GM23248 (cell line): ENCODE results near the gene WSCD1.

Source experiments
- EZH2 ChIP-seq: fragments of 200-600 bp; sonication (generic); IDR thresholded peaks from 2 replicates; pipeline ENCODE4 v1.6.1; 2018; ENCODE audit warnings: antibody characterized with exemption, mild to moderate bottlenecking; ENCODE audit not compliant: insufficient read depth, poor library complexity, severe bottlenecking
- EZH2phosphoT487 ChIP-seq: fragments of 200-600 bp; sonication (generic); IDR thresholded peaks from 2 replicates; pipeline ENCODE4 v1.6.1; 2018; ENCODE audit warnings: antibody characterized with exemption, moderate library complexity, mild to moderate bottlenecking, low read depth; ENCODE audit not compliant: insufficient read depth

- TF ChIP-seq EZH2phosphoT487 (no peak), EZH2 (no peak)
Observed at GRCh38 chr17:6092903-6093468, 22.8 kb downstream of the WSCD1 start.
